ENCODE measurements around the gene OSBP2.

DNA sequence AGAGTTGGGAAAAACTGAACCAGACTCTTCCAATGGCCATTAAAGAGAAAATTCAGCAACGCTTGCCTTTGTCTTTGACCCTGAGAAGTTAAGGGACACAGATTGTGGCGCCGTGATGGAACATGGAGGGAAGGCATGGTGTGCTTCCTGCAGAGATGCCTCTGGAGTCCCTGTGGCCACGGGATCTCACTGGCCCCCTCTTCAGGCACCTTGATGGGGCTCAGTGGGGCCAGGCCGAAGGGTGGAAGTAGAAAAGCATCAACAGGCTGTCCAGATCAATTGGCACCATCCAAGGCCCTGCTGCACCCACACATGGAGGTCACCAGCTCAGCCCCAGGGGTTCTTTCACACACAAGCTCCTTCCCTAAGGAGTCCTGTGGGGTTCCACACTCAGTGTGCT lies 231.0 kb downstream of the OSBP2 start:
- TF ChIP-seq, protein P1, sequence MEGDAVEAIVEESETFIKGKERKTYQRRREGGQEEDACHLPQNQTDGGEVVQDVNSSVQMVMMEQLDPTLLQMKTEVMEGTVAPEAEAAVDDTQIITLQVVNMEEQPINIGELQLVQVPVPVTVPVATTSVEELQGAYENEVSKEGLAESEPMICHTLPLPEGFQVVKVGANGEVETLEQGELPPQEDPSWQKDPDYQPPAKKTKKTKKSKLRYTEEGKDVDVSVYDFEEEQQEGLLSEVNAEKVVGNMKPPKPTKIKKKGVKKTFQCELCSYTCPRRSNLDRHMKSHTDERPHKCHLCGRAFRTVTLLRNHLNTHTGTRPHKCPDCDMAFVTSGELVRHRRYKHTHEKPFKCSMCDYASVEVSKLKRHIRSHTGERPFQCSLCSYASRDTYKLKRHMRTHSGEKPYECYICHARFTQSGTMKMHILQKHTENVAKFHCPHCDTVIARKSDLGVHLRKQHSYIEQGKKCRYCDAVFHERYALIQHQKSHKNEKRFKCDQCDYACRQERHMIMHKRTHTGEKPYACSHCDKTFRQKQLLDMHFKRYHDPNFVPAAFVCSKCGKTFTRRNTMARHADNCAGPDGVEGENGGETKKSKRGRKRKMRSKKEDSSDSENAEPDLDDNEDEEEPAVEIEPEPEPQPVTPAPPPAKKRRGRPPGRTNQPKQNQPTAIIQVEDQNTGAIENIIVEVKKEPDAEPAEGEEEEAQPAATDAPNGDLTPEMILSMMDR (IDR thresholded peaks at IDR 0.05; ENCODE audit: low read depth, low read length, poor library complexity, severe bottlenecking), result no peak
- no peak for TF ChIP-seq EZH2phosphoT487 (IDR thresholded peaks at IDR 0.05; ENCODE audit: borderline replicate concordance, low read length)
